IPS-18c (cell line): ENCODE results near the gene SHH.

ENCODE experiments used
- H3K4me3 ChIP-seq: 2 replicates; pipeline ENCODE4 v1.7.0; 2013; ENCODE audit warnings: low read depth, mild to moderate bottlenecking, low read length, moderate library complexity; ENCODE audit not compliant: insufficient read depth
- H3K9me3 ChIP-seq: one replicate; pipeline ENCODE4 v1.6.1; 2013; ENCODE audit warnings: mild to moderate bottlenecking, low read length, moderate library complexity; ENCODE audit not compliant: control insufficient read depth, insufficient read depth

The SHH gene

DNA sequence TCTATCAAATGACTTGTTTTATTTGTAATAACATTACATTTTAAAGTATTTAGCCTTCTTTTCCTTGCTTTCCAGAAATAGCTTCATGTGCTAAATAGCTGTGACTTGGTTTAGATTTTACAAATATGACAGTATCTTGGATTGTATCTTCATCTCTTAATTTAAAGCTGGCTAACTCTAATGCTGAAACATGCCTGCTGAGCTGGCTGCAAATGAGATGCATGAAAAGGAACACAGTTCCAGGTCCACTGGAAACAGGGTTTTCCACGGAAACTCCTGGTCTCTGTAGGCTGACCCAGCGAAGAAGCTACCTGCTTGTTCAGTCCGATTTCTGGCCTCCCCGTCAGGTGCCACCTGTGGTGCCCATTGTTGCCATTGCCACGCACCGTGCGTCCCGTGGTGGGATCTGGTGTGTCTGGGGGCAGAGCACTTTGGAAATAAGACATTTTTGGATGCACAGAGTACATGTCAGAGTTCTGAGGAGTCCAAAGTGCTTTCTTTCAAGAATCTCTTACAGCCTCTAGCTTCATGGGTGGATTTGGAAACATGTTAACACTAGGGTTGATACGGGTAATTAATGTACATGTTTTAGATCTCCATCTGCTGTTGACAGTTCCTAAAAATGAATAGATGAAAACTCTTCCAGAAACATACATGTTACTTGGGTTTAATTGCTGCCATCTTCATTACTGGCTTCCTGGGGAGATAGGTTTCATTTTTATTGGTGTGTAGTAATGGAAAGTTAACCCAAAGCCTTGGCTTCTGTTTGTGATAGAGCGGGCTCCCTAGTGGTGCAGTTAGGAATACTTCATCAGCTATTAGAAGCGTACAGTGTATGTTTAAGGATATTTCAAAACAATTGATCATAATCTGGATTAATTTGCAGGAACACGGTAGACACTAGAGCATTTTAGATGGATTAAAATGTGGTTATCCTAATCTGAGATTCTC lies 45.0 kb downstream of the SHH start:
- no peak overlapping the region for H3K4me3 ChIP-seq
- no peaks in the 10 kb centered on the region for H3K9me3 ChIP-seq

DNA sequence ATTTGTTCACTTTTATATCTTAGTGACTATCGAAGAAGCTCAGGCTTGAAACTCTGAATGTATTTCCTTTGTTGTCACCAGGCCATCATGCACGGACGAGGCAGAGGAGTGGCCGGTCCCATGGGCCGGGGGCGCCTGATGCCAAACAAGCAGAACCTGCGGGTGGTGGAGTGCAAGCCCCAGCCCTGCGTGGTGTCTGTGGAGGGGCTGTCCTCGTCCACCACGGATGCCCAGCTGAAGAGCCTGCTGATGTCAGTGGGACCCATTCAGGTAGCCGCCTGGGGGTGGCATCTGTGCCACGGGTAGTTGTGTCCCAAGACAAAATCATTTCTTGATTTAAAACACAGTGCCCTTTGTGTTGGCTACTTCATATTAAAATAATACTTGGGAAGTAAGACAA lies 45.9 kb downstream of the SHH start:
- H3K9me3 ChIP-seq, result no peaks in the 10 kb centered on the region

DNA sequence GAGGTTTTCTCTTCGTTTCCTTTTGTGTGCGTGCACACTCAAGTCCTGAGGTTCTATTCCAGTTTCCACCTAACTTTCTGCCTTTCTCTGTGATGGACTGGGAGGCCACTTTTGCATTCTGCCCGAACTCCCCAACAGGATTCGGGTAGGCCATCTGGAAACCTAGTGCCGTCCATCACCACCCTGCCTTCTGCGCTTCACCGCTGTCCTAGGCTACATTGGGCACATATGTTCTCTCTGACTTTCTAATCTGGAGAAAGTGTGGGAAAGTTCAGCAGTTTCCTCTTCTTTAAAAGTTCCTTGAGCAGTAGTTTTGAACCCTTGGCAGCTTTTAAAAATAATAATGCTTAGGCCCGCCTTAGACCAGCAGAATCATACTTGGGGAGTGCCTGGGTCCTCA lies 46.8 kb downstream of the SHH start:
- H3K9me3 ChIP-seq, result no peaks in the 10 kb centered on the region
- no peak overlapping the region for H3K4me3 ChIP-seq

More for the DNA sequence above, 45.9 kb downstream of the SHH start:
- no peak overlapping the region for H3K4me3 ChIP-seq

DNA sequence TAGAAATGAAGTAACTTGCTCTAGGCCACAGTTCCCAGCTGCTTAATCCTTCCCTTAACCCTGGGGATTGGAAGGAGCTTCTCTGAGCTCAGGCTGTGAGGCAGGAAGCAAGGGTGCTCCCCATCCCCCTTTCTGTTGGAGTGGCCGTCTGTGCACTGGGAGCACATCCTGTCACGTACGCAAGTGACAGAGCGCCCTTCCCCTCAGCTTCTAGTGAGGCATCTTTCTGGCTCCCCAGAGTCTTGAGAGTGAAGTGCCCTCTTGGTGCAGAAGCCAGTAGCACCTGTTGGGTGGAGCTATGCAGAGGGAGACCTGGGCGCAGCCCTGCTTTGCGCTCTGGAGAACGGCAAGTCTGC lies 47.8 kb downstream of the SHH start:
- H3K9me3 ChIP-seq, result no peaks in the 10 kb centered on the region
- H3K4me3 ChIP-seq, result no peak overlapping the region

DNA sequence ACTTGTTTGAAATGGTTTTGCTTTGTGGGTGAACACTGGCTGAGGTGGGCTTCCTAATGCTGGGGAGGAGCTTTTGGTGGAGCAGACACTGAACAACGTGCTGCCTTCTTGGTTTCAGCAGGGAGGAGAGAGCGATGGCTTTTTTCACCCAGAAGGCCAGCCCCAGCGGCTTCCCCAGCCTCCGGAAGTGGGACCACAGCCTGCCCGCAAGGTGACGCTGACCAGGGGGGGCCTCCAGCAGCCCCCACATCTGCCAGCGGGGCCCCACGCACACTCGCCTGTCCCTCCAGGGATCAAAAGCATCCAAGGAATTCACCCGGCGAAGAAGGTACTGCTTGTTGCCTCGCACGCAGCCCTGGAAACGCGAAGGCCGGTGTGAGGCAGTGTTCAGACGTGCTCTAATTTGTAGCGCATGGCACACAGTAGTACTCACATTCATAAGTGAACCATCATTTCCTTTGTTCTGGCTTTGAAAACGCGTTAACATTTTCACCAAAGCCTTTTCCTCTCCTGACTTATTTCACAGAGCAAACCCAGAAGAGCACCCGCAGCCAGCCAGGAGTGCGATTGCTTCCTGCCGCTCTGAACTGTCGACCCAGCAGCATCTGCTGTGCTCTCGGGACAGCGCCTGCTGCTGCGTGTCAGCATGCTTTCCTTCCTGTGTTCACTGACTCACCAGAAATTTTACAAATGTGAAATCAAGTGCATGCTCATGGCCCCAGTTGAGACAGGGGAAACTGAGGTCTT lies 48.4 kb downstream of the SHH start:
- no peak overlapping the region for H3K4me3 ChIP-seq
- no peaks in the 10 kb centered on the region for H3K9me3 ChIP-seq

DNA sequence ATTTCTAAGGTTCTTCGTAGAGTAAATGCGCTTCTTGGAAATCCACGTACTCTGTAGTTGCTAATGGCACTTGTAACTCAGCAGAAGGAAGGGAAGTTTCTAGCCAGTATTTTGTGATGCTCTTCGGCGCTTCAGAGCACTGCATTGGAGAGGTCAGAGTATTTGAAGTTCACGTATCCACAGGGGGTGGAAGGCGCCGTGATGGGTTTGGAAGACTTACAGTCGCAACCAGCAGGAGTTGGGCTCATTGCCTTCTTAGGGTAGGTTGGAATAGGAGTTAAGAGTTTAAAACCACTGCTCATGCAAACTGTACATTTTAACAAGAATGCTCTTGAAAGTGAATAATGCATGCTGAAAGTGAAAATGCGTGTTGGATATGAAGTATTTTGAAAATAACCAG lies 49.1 kb downstream of the SHH start:
- Histone ChIP-seq H3K9me3 (no peaks in the 10 kb centered on the region), H3K4me3 (no peak overlapping the region)

DNA sequence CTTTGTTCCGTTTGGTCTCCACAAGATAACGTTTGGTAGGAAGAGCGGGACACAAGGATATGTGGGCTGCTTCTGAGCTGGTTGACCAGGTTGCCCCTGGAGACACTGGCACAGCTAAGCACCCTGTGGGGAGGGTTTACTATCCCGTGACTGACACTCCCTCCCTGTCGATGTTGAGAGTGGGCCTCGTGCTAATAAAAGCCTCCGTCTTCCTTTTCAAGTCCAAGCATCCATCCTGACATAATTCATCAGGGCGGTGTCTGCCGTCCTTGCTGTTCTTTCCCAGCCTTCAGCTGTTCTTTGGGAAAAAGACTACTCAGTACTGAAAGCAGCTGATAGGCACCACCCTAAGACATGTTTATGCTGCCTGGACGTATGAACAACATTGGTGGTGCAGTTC lies 49.6 kb downstream of the SHH start:
- Histone ChIP-seq H3K9me3 (no peaks in the 10 kb centered on the region), H3K4me3 (no peak overlapping the region)

DNA sequence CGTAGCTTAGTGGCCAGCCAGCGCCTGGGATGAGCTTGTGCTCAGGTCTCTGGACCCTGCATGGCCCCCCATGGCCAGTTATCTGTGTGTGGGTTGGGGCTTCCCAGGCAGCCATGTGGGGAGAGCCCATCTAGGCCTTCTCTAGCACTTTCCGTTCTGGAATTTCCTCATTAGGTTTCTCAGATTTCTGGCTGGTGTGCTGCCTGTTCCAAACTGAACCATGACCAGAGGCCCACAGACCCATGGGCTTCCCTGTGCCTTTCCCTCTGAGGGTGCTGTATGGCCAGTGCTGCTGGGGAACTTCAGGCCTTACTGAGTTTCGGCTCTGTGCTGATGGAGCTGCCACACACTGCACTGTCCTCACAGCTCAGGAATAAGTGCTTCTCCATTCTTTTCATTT lies 50.2 kb downstream of the SHH start:
- Histone ChIP-seq H3K9me3 (no peaks in the 10 kb centered on the region), H3K4me3 (no peak overlapping the region)

DNA sequence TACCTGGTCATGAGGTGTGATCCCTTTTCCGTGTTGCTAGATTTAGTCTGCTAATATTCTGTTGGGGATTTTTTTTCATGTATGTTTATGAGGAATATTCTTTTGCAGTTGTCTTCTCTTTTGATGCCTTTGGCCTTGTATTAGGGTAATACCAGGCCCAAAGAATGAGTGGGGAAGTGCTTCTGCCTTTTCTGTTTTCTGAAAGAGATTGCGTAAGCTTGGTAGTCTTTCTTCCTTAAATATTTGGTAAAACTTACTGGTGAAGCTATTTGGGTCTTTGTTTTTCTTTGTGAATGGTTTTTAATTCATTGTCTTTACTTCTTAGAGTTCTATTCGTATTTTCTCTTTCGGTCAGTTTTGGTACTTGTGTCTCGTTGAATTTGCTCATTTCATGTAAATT lies 51.1 kb downstream of the SHH start:
- Histone ChIP-seq H3K9me3 (no peaks in the 10 kb centered on the region), H3K4me3 (no peak overlapping the region)

DNA sequence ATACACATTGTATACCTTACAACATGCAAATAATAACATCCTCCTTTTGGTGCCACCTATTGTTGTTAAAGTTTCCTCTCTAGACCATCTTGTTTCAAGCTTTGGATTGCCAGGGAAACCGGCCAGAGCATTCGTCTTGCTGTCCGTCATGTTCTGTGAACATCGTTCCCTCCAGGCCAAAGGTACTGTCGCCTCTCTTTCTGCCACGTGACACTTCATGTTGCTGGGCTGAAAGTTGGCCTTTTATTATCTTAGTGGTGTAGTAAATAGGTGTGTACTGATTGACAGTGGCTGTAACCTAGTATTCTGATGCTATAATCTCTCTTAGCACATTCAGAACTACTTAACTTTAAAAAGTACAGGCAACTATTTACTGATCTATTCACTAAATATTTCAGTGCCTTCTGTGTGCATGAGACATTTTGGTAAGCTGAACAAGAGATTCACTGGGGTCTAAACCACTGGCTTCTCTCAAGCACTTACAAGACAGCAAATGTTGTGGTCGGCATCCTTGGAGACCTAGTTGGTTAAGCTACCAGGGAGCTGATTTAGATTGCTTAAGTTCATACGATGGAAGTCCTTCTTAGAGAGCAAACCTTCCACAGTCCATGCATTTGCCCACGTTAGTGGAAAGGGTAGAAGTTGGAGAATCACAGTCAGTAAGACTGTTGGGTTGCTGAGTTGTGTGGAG lies 52.4 kb downstream of the SHH start:
- Histone ChIP-seq H3K4me3 (no peak overlapping the region), H3K9me3 (no peaks in the 10 kb centered on the region)

DNA sequence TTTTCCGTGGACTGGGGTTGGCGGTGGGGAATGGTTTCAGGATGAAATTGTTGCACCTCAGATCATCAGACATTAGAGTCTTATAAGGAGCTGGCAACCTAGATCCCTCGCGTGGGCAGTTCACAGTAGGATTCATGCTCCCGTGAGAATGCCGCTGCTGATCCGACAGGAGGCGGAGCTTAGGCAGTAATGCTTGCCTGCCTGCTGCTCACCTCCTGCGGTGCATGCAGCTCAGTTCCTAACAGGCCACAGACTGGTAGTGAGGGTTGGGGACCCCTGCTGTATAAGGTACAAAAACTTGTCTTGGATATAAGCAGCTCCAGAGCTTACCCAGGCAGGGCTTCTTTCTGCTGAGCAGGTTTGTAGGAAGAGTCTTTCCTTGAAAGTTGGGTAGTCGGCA lies 53.9 kb downstream of the SHH start:
- H3K4me3 ChIP-seq, result no peak overlapping the region
- H3K9me3 ChIP-seq, result no peaks in the 10 kb centered on the region

DNA sequence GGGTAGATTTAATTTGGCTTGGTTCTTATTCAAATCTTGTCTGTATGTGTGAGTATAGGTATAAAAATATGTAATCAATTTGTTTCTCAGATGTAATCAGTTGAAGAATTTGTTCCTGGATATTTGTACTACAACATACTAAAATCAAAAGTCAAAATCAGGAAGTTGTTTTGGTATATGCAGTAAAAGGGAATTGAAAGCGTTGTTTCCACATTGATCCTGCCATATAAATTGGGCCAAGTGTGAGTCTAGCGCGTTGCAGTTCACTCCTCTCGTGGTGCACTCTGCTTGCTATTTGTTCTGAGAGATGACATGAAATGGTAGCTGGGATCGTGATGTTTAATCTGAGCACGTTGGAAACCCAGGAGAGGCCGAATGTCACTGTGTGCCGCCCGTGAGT lies 55.9 kb downstream of the SHH start:
- no peak overlapping the region for H3K4me3 ChIP-seq

DNA sequence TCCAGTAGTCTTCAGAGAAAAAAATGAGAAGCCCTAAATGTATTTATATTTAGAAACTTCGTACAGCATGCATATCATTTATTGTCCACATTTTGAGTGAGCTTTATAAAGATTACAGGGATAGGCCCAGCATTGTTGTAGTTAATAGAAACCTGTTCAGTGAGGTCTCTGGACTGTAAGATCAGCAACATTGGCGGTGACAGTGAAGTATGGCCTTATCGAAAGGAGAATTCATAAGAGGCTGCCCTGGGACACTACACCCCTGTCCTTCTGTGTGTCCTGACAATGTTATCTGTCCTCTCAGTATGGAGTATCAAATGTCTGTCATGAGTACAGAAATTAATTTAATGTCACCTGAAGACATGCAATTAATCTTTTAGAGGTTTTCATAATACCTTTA lies 57.2 kb downstream of the SHH start:
- Histone ChIP-seq H3K9me3 (no peaks in the 10 kb centered on the region), H3K4me3 (no peak overlapping the region)

More for the DNA sequence above, 55.9 kb downstream of the SHH start:
- H3K9me3 ChIP-seq, result no peaks in the 10 kb centered on the region

DNA sequence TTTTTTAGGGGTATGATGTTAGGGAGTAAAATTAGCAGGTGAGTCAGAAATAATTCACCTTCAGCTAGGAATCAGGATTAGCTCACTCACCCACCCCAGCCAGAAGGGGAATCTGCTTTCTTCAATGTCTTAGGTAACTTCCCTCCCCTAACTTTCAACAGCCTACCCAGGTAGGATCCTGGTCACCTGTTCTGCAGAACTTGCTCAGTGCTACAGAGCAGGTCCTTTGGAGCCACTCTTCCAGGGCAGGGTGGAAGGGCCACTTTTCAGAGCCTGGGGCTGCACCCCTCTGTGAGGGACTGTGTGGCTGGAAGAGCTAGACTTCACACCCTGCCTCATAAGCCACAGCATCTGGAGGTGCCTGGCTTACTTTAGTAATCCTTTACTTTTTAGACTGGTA lies 58.1 kb downstream of the SHH start:
- Histone ChIP-seq H3K4me3 (no peak overlapping the region), H3K9me3 (no peaks in the 10 kb centered on the region)

DNA sequence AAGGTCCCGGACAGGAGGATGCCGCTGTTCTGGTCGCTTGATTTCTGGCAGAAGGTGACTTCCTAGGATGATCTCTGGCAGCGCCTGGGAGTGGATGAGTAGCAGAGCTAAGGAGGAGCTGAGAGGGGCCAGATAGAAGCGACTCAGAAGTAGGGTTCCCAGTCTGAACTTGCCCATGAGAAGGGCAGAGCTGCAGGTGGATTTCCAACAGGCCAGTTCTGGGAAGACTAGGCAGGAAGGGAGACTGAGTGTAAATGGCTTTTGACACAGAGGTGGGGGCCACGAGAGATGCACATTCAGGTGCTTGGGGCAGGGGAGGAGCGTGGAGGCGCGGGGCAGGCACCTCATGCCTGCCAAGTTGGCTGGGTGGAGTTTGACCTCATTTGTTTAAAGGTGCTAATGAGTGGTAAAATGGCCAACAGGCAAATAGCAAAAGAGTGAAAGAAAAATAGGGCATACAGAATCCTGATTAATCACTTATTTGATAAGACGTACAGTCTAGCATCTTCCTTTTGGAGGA lies 58.8 kb downstream of the SHH start:
- H3K4me3 ChIP-seq, result no peak overlapping the region
- H3K9me3 ChIP-seq, result no peaks in the 10 kb centered on the region

DNA sequence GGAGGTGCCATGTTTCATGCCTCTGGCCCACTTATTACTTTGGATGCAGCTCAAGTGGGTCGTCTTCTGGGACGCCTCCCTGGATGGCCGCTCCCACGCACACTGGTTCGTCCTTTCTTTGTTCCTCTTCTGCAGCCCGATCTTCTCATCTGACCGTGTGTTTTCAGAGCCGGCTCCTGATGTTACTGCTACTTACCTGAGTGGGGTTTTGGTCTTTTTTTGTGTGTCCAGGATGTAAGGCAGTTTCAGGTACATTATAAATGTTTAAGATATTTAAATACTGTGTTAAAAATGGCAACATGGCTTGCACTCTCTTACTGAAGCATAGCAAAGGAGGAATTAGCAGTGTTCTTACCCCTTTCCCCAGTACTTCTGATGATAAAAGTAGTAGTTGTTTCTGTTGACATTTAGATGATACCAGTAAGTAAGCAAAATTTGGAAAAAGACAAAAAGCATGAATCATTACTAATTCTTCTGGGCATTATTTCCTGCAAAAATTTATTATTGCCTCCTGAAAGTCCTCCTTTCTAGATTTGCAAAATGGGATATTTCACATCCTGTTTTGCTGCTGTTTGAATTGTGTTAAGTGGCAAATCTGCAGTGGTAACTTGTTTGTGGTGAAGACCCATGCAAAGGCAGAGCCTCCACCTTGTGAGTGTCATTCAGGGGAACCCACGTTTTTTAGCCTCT lies 59.4 kb downstream of the SHH start:
- Histone ChIP-seq H3K9me3 (no peaks in the 10 kb centered on the region), H3K4me3 (no peak overlapping the region)

DNA sequence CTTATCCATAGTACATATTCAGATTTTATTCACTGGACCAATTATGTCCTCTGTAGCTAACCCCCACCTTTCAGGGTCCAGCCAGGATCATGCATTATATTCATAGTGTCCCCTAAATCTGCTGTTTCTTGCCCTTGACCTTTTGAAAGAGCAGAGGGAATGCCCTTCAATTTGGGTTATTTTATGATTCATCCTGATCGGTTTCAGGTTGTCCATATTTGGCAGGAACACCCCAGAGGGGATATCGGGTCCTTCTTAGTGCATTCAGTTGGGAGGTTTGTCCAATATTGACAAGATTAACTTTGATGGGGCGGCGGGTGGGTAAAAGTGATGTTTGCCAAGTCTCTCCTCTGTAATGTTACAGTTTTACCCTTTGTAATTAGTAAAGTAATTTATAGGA lies 60.9 kb downstream of the SHH start:
- H3K4me3 ChIP-seq, result no peak overlapping the region
- H3K9me3 ChIP-seq, result no peaks in the 10 kb centered on the region
